SJCRH30 (cell line): ENCODE results near the gene LLPH. TPM values are rescaled to one million over a fixed set of nuclear protein-coding genes. Genes with fewer than 3 reads are reported as not detected.
A peak's percentile ranks its signal among the peaks of the same experiment; 100 is the strongest.

ENCODE experiments used
- DNase-seq, 2 experiments: peaks; one replicate each; pipeline ENCODE4 v3.0.0-alpha.2; 2015 to 2020
- H3K27ac ChIP-seq: fragments of 250-450 bp; sonication (Bioruptor Pico); 2 replicates; pipeline ENCODE4 v1.5.1; 2020; ENCODE audit warnings: mild to moderate bottlenecking, moderate library complexity
- H3K27me3 ChIP-seq: fragments of 250-450 bp; sonication (Bioruptor Pico); 2 replicates; pipeline ENCODE4 v1.5.1; 2020; ENCODE audit warnings: mild to moderate bottlenecking, moderate library complexity
- H3K36me3 ChIP-seq: fragments of 250-450 bp; sonication (Bioruptor Pico); 2 replicates; pipeline ENCODE4 v1.5.1; 2020; ENCODE audit warnings: mild to moderate bottlenecking, moderate library complexity
- H3K4me1 ChIP-seq: fragments of 250-450 bp; sonication (Bioruptor Pico); 2 replicates; pipeline ENCODE4 v1.5.1; 2020; ENCODE audit warnings: mild to moderate bottlenecking, moderate library complexity
- H3K4me3 ChIP-seq: fragments of 250-450 bp; sonication (Bioruptor Pico); 2 replicates; pipeline ENCODE4 v1.5.1; 2020; ENCODE audit warnings: mild to moderate bottlenecking, moderate library complexity
- H3K9me3 ChIP-seq: fragments of 250-450 bp; sonication (Bioruptor Pico); replicated peaks from 2 replicates; pipeline ENCODE4 v1.5.1; 2020; ENCODE audit warnings: mild to moderate bottlenecking, moderate library complexity
- total RNA-seq: library from RNA; depleted of rRNA; stranded (reverse); fragments of >200 nt; shearing (Covaris generic); gene quantifications from 2 replicates; pipeline ENCODE4 v1.2.3, GENCODE V29; 2014

The LLPH gene
- total RNA-seq, 1 experiment from 2014 or later = 51.9 TPM

DNA sequence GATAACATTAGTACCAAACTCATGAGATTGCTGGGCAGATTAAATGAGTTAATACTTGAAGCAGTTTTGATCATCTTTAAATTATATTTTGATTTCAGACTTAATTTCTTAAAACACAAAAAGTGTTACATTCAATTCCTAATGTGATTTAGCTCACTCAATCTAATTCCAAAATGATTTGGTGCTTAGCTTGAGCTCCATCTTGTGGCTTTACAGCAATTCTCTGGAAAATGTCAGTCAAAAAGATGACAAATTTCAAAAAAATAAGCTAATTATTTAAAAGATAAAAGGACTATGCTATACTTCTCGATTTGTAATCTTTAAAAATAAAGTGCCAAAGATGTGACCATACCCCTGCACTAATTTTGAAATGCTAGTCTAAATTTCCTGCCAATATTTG is 10.1 kb downstream of the LLPH start:
- Histone ChIP-seq H3K4me3 (no peak overlapping the region), H3K36me3 (peaks cover 40% of the 10 kb centered on the region), H3K27me3 (no peaks in the 10 kb centered on the region), H3K9me3 (peaks cover 8% of the 10 kb centered on the region; the same call in 1 of the 2 replicates), H3K27ac (no peak overlapping the region), H3K4me1 (peaks cover 16% of the 10 kb centered on the region)
- no peak for DNase-seq

DNA sequence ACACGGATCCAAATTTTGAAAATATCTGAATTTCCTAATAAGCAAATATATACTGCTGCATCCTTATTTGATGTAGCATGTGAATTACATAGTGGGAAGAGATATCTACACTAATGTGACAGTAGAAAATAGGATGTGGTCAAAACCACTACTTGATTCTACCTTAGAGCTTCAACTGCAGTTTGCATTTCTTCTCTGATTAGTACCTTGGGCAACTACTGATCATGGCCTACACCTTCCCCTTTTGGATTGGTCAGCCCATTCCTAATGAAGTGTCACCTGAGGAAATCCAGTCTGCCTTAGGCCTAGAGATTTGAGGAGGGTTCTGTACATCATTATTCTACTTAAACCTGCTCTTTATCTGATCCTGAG is 10.7 kb downstream of the LLPH start:
- peaks cover 22% of the 10 kb centered on the region for H3K4me1 ChIP-seq
- no peak overlapping the region for H3K4me3 ChIP-seq
- no peaks in the 10 kb centered on the region for H3K27me3 ChIP-seq
- H3K27ac ChIP-seq = no peak overlapping the region
- no peak for DNase-seq
- H3K9me3 ChIP-seq = peaks cover 8% of the 10 kb centered on the region; the same call in 1 of the 2 replicates
- peaks cover 34% of the 10 kb centered on the region for H3K36me3 ChIP-seq

DNA sequence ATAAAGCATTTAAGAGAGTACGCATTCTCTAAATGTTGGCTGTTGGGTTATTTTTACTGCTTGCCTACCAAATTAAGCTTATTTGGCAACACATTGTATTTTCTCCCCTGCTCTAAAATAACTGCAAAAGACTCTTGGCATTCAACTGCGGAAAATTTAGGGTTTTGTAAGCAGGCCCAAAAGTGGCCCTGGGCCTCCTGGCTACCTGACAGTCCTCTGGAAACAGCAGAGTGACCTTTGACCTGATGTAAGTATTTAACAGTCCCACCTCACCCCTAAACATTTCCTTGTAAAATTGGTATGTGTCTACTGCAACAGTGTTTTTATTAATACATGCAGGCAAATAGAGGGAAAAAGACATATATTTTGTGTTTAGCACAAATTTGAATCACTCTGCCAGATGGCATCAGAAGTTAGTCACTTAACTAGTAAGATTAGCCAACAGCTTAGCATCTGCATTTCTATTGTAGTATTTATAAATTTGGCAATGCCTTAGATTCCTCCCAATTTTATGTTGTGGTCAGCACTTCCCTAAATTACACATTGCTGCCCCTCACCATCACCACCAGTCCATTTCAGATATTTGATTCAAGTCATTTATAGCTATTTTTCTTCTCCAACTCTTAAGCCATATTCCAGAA is 11.2 kb downstream of the LLPH start:
- H3K9me3 ChIP-seq = peaks cover 8% of the 10 kb centered on the region; the same call in 1 of the 2 replicates
- no peak for DNase-seq

GRCh38 chr12:66118240-66118891 is 12.2 kb downstream of the LLPH start:
- peaks cover 8% of the 10 kb centered on the region; the same call in 1 of the 2 replicates for H3K9me3 ChIP-seq
- no peaks in the 10 kb centered on the region for H3K27me3 ChIP-seq
- no peak overlapping the region for H3K4me3 ChIP-seq
- peaks cover 19% of the 10 kb centered on the region for H3K36me3 ChIP-seq
- H3K27ac ChIP-seq = no peak overlapping the region
- no peak for DNase-seq
- H3K4me1 ChIP-seq = peaks cover 32% of the 10 kb centered on the region

More for the DNA sequence above, 11.2 kb downstream of the LLPH start:
- H3K4me3 ChIP-seq = no peak overlapping the region
- no peaks in the 10 kb centered on the region for H3K27me3 ChIP-seq
- H3K27ac ChIP-seq = no peak overlapping the region
- peaks cover 29% of the 10 kb centered on the region for H3K36me3 ChIP-seq
- H3K4me1 ChIP-seq = peaks cover 27% of the 10 kb centered on the region

DNA sequence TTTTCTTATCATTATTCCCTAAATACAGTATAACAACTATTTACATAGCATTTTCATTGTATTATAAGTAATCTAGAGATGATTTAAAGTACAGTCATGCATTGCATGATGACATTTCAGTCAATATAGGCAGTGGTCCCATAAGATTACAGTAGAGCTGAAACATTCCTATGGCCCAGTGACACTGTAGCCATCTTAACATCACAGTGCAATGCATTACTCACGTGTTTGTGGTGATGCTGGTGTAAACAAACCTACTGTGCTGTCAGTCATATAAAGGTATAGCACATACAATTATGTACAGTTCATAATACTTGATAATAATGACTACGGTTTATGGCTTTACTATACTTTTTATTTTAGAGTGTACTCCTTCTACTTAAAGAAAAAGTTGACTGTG is 13.3 kb downstream of the LLPH start:
- Histone ChIP-seq H3K27ac (peak overlapping the region; percentile 88), H3K36me3 (peaks cover 8% of the 10 kb centered on the region), H3K9me3 (peaks cover 8% of the 10 kb centered on the region; the same call in 1 of the 2 replicates), H3K27me3 (no peaks in the 10 kb centered on the region), H3K4me3 (no peak overlapping the region), H3K4me1 (peaks cover 33% of the 10 kb centered on the region)
- DNase-seq = no peak

DNA sequence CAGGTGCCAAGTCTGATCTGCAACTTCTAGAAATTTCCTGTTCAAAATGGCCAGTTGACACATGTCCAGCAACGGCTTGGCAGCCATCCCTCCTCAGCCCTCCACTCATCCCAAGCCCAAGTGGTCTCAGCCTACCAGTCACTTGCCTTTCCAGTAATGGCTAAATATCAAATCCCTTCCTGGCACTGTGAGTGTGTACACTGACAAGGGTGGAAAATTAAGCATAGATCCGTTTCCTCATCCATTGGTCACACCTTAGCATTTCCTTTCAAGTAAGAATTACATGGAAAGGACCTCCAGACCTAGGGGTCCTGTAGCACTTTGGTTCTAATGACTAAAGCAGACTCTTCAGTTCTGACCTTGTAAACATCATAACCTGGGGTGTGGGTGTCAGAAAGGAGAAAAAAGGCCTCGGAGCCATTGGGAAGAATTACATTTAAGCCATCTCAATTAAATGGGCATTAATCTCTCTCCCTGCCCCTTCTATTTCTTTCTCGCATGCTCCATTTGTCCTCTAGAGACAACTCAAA is 15.4 kb downstream of the LLPH start:
- DNase-seq = peak; percentile 80 to 95
- H3K27ac ChIP-seq = peak overlapping the region; percentile 88
- no peak overlapping the region for H3K4me3 ChIP-seq
- H3K9me3 ChIP-seq = peaks cover 8% of the 10 kb centered on the region; the same call in 1 of the 2 replicates
- H3K27me3 ChIP-seq = no peaks in the 10 kb centered on the region
- peaks cover 33% of the 10 kb centered on the region for H3K4me1 ChIP-seq
- peaks cover 3% of the 10 kb centered on the region; the same call in 1 of the 2 replicates for H3K36me3 ChIP-seq

- Histone ChIP-seq H3K4me3 (no peak overlapping the region), H3K27ac (peak overlapping the region; percentile 15; the same call in 1 of the 2 replicates), H3K27me3 (no peaks in the 10 kb centered on the region), H3K4me1 (peaks cover 33% of the 10 kb centered on the region), H3K9me3 (peaks cover 8% of the 10 kb centered on the region; the same call in 1 of the 2 replicates), H3K36me3 (peaks cover 1% of the 10 kb centered on the region; the same call in 1 of the 2 replicates)
- no peak for DNase-seq
These were observed 17.1 kb downstream of the LLPH start for GRCh38 chr12:66113471-66113870.

- H3K36me3 ChIP-seq = no peaks in the 10 kb centered on the region
- no peak for DNase-seq
- H3K27ac ChIP-seq = no peak overlapping the region
- H3K9me3 ChIP-seq = peaks cover 3% of the 10 kb centered on the region; the same call in 1 of the 2 replicates
- H3K4me1 ChIP-seq = peaks cover 34% of the 10 kb centered on the region
- no peak overlapping the region for H3K4me3 ChIP-seq
- no peaks in the 10 kb centered on the region for H3K27me3 ChIP-seq
These were observed 18.9 kb downstream of the LLPH start for GRCh38 chr12:66111605-66112004.

DNA sequence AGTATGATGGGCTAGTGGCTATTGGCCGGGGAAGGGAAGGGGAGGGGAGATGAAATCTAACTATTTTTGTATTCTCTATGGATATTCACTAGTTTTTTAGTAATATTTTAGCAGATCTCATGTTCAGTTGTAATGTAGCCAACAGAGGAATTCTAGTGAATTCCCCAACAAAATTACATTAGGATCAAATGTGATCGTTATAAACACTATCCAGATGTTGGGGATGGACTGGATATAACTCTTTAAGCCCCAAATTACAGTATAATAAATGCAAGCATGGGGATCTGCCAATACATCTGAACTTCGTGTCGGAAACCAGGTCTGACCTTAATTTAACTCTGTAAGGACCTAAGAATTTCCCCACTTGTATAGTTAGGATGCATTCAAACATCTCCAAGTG is 21.5 kb downstream of the LLPH start:
- peaks cover 12% of the 10 kb centered on the region for H3K4me1 ChIP-seq
- H3K9me3 ChIP-seq = no peaks in the 10 kb centered on the region
- no peaks in the 10 kb centered on the region for H3K36me3 ChIP-seq
- no peak overlapping the region for H3K4me3 ChIP-seq
- no peak for DNase-seq
- H3K27ac ChIP-seq = no peak overlapping the region
- no peaks in the 10 kb centered on the region for H3K27me3 ChIP-seq

- Histone ChIP-seq H3K9me3 (no peaks in the 10 kb centered on the region), H3K27ac (no peak overlapping the region), H3K4me3 (no peak overlapping the region), H3K36me3 (no peaks in the 10 kb centered on the region), H3K4me1 (peaks cover 7% of the 10 kb centered on the region), H3K27me3 (no peaks in the 10 kb centered on the region)
- DNase-seq = no peak
These were observed 22.2 kb downstream of the LLPH start for GRCh38 chr12:66108386-66108785.

GRCh38 chr12:66107451-66107915 is 23.1 kb downstream of the LLPH start:
- DNase-seq = peak; percentile 79 to 97
- H3K36me3 ChIP-seq = no peaks in the 10 kb centered on the region
- H3K27ac ChIP-seq = peak overlapping the region; percentile 52
- no peaks in the 10 kb centered on the region for H3K27me3 ChIP-seq
- H3K4me3 ChIP-seq = peak overlapping the region; percentile 25; the same call in 1 of the 2 replicates
- H3K4me1 ChIP-seq = peaks cover 6% of the 10 kb centered on the region
- no peaks in the 10 kb centered on the region for H3K9me3 ChIP-seq

DNA sequence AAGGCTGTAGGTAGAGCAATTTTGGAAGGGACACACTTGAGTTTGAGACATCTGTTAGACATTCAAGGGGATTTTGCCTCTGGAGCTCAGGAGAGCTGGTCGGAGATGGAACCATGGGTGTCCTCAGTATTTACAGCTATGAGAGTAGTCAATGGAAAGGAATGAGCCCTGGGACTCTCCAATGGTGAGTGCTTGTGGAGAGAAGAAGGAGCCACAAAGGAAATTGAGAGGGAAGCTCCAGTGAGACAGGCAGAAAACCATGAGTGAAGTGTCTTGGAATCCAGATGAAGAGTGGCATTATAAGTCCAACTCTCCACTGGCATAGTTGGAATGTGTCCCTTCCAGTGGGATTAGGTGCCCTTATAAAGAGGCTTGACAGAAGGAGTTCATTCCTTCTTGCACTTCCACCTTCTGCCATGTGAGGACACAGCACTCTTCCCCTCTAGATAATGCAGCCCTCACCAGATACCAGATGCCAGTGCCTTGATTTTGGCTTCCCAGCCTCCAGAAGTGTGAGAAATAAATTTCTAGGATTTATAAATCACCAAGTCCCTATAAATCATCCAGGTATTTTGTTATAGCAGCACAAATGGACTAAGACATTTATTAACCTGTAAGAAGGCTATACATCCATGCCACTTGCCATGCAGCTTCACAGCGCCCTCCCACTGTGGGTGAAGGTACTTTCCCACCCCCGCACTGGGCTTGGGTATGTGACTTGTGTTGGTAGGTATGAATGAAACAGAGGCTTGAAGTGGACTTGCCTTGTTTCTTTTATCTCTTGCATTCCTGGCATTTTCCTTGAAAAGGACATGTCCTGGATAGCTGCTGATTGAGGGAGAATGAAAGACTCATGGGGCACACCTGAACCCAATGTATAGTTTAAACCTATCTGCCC is 27.3 kb downstream of the LLPH start:
- no peaks in the 10 kb centered on the region for H3K27me3 ChIP-seq
- no peaks in the 10 kb centered on the region for H3K36me3 ChIP-seq
- no peak overlapping the region for H3K27ac ChIP-seq
- no peak for DNase-seq
- H3K9me3 ChIP-seq = no peaks in the 10 kb centered on the region
- H3K4me3 ChIP-seq = no peak overlapping the region
- peaks cover 6% of the 10 kb centered on the region for H3K4me1 ChIP-seq

DNA sequence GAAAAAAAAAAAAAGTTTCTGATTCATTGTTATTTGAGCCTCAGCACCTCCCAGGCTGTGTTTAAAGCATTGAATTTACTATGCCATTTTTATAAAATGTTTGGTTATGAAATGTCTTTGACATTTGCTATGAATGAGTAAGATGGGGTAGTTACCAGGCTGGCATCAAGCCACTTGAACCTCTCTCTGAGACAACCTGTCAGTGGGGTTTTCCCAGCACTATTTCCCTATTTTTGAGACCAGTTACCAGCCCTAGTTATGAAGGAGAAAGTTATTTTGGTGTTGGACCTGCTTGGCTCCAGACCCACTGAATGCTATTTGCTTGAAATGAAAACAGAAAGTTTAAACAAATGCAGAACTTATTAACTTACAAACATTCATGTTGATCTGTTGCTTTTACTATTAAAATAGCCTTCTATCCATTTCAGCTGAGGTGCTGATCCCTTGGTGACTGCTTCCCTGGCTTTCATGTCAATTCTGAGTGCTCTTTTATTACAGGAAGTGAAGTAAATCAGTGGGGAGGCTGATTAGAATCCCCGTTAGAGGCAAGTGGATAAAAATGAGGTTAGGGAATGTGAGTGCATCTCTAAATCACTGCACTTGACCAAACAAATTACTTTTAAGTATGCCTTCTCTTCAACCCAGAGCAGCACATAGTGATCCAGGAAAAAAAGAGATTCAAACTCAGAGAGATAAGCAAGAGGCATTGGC is 37.8 kb downstream of the LLPH start:
- H3K9me3 ChIP-seq = no peaks in the 10 kb centered on the region; the same call in 1 of the 2 replicates
- no peak for DNase-seq
- no peak overlapping the region for H3K27ac ChIP-seq
- no peaks in the 10 kb centered on the region for H3K4me1 ChIP-seq
- H3K27me3 ChIP-seq = no peaks in the 10 kb centered on the region
- H3K36me3 ChIP-seq = no peaks in the 10 kb centered on the region
- H3K4me3 ChIP-seq = no peak overlapping the region

GRCh38 chr12:66090157-66090556 is 40.4 kb downstream of the LLPH start:
- Histone ChIP-seq H3K9me3 (no peaks in the 10 kb centered on the region; the same call in 1 of the 2 replicates), H3K27me3 (no peaks in the 10 kb centered on the region), H3K27ac (no peak overlapping the region), H3K4me3 (no peak overlapping the region), H3K36me3 (no peaks in the 10 kb centered on the region), H3K4me1 (peaks cover 5% of the 10 kb centered on the region; the same call in 1 of the 2 replicates)
- DNase-seq = no peak
